ENCODE data around the gene ENC1. TPM values are rescaled to one million over a fixed set of nuclear protein-coding genes. Genes with fewer than 3 reads are reported as not detected.

ENC1 gene
- total and polyA plus RNA-seq, 4 donors: 6.8 to 31.5 (median 18.3) TPM

DNA sequence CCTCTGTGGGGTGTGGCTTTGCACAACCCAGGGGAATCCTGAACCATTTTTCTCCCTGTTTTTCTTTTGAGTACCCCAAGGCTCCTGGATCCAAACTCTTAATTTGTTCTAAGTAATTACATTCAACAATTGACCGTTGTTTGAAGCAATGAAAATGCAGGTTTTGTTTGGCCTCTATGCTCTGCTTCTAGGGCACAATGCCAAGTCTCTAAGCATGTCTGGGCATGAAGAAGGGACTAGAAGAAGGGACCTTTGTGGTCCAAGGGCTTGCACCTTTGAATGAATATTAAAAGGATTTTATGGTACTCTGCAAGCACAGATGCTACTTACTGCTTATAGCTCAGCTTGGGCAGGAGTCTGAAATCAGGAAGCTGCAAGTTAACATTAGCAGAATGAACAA is 6.6 kb upstream of the ENC1 start:
- no peak overlapping the region for H3K4me3 ChIP-seq
- no peaks in the 10 kb centered on the region for H3K9me3 ChIP-seq (ENCODE audit: control insufficient read depth in 4 of 4, insufficient read depth in 3 of 4, low read length in 3 of 4)
- no peak overlapping the region for H3K9ac ChIP-seq (ENCODE audit: insufficient read depth in 1 of 2, low read length in 2 of 2)
- H3K36me3 ChIP-seq (ENCODE audit: control insufficient read depth in 4 of 4, insufficient read depth in 4 of 4, low read length in 4 of 4): no peaks in the 10 kb centered on the region
- H3K27me3 ChIP-seq (ENCODE audit: control insufficient read depth in 3 of 3, insufficient read depth in 3 of 3, low read length in 2 of 3): no peaks in the 10 kb centered on the region
- WGBS, 2 donors: 71 to 80% methylated on average over 1 of the region's 1 CpG
- TF ChIP-seq, protein P1, sequence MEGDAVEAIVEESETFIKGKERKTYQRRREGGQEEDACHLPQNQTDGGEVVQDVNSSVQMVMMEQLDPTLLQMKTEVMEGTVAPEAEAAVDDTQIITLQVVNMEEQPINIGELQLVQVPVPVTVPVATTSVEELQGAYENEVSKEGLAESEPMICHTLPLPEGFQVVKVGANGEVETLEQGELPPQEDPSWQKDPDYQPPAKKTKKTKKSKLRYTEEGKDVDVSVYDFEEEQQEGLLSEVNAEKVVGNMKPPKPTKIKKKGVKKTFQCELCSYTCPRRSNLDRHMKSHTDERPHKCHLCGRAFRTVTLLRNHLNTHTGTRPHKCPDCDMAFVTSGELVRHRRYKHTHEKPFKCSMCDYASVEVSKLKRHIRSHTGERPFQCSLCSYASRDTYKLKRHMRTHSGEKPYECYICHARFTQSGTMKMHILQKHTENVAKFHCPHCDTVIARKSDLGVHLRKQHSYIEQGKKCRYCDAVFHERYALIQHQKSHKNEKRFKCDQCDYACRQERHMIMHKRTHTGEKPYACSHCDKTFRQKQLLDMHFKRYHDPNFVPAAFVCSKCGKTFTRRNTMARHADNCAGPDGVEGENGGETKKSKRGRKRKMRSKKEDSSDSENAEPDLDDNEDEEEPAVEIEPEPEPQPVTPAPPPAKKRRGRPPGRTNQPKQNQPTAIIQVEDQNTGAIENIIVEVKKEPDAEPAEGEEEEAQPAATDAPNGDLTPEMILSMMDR (IDR thresholded peaks at IDR 0.05; ENCODE audit: control extremely low read depth, extremely low read depth): no peak
- H3K4me1 ChIP-seq (ENCODE audit: control insufficient read depth in 5 of 5, insufficient read depth in 5 of 5, low read length in 5 of 5): peaks cover 0 to 28% (median 8%) of the 10 kb centered on the region in 5 donors
- H3K27ac ChIP-seq (ENCODE audit: low read depth in 1 of 2, low read length in 1 of 2): no peak overlapping the region
- DNase-seq (no peak), ATAC-seq (ENCODE audit: insufficient read depth, low FRiP score) (no peak)

DNA sequence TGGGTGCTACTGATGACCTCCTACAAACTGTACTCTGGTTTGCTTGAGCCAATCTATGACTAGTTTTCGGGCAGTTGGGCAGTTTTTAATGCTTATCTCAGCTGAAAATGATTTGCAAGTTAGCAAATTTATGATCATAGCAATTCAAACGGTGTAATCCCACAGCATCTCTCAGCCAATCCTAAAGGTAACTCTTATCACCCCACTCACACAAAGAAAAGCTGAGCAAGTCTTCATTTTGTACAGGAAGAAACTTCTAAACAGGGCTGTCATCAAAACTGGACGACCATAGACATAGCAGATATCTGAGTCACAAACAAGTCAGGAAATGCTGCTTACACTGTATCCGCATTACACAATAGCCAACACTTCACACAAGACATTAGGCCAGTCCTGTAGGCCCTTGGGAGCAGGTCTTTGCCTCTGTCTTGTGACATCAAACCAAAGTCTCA is 2.6 kb upstream of the ENC1 start:
- DNase-seq (peak in 2 of 3 donors; percentile 75 to 85), ATAC-seq (ENCODE audit: insufficient read depth, low FRiP score) (peak; percentile 2)
- Histone ChIP-seq H3K9me3 (ENCODE audit: control insufficient read depth in 4 of 4, insufficient read depth in 3 of 4, low read length in 3 of 4) (no peaks in the 10 kb centered on the region), H3K27ac (ENCODE audit: low read depth in 1 of 2, low read length in 1 of 2) (peak overlapping the region in 1 of 2 donors; percentile 65), H3K4me3 (no peak overlapping the region), H3K36me3 (ENCODE audit: control insufficient read depth in 4 of 4, insufficient read depth in 4 of 4, low read length in 4 of 4) (peaks cover 0 to 7% (median 0%) of the 10 kb centered on the region in 4 donors), H3K27me3 (ENCODE audit: control insufficient read depth in 3 of 3, insufficient read depth in 3 of 3, low read length in 2 of 3) (no peaks in the 10 kb centered on the region), H3K4me1 (ENCODE audit: control insufficient read depth in 5 of 5, insufficient read depth in 5 of 5, low read length in 5 of 5) (peaks cover 0 to 32% (median 9%) of the 10 kb centered on the region in 5 donors), H3K9ac (ENCODE audit: insufficient read depth in 1 of 2, low read length in 2 of 2) (no peak overlapping the region)
- TF ChIP-seq, protein P1 (IDR thresholded peaks at IDR 0.05; ENCODE audit: control extremely low read depth, extremely low read depth): no peak
- WGBS, 2 donors: 25 to 28% methylated on average over 4 of the region's 4 CpGs

DNA sequence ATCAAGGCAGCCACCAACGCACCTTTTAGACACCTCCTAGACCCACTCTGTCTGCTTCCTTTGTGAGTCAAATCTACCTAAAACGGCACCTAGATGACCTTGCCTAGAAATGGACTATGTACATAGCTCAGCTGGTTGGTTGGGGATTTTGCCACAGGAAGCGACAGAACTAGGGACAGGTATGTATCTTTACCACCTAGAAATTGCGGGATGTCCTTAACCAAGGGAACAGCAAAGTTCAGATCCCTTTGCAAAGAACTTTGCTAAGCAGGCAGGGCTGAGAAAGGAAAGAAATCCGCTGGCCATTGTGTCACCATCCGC is 2.0 kb upstream of the ENC1 start:
- no peak overlapping the region for H3K4me3 ChIP-seq
- WGBS, 2 donors: 41 to 66% methylated on average over 6 of the region's 6 CpGs
- H3K36me3 ChIP-seq (ENCODE audit: control insufficient read depth in 4 of 4, insufficient read depth in 4 of 4, low read length in 4 of 4): peaks cover 0 to 7% (median 0%) of the 10 kb centered on the region in 4 donors
- H3K9me3 ChIP-seq (ENCODE audit: control insufficient read depth in 4 of 4, insufficient read depth in 3 of 4, low read length in 3 of 4): no peaks in the 10 kb centered on the region
- peak overlapping the region in 1 of 2 donors; percentile 64 for H3K27ac ChIP-seq (ENCODE audit: low read depth in 1 of 2, low read length in 1 of 2)
- H3K9ac ChIP-seq (ENCODE audit: insufficient read depth in 1 of 2, low read length in 2 of 2): peak overlapping the region in 1 of 2 donors; percentile 40
- TF ChIP-seq, protein P1 (IDR thresholded peaks at IDR 0.05; ENCODE audit: control extremely low read depth, extremely low read depth): no peak
- DNase-seq (no peak), ATAC-seq (ENCODE audit: insufficient read depth, low FRiP score) (no peak)
- peaks cover 0 to 38% (median 13%) of the 10 kb centered on the region in 5 donors for H3K4me1 ChIP-seq (ENCODE audit: control insufficient read depth in 5 of 5, insufficient read depth in 5 of 5, low read length in 5 of 5)
- H3K27me3 ChIP-seq (ENCODE audit: control insufficient read depth in 3 of 3, insufficient read depth in 3 of 3, low read length in 2 of 3): no peaks in the 10 kb centered on the region

Data from lung (tissue), 12 donors.